Measurements from ENCODE around the gene CACNA2D3.

The CACNA2D3 gene

GRCh38 chr3:54283470-54283869 is 161.1 kb downstream of the CACNA2D3 start:
- TF ChIP-seq FOXP2 (optimal IDR thresholded peaks at IDR 0.05; ENCODE audit: borderline replicate concordance, extremely low read depth, extremely low read length, insufficient read depth) (no peak), SIN3A (IDR thresholded peaks at IDR 0.05; ENCODE audit: borderline replicate concordance, insufficient read depth, low read length) (no peak), REST (IDR thresholded peaks at IDR 0.05; ENCODE audit: insufficient read depth in 1 of 2, low read depth in 2 of 2, low read length in 2 of 2) (no peak), TAF1 (IDR thresholded peaks at IDR 0.05; ENCODE audit: borderline replicate concordance, insufficient read depth, low read length) (no peak), POLR2AphosphoS5 (IDR thresholded peaks at IDR 0.05; ENCODE audit: low read depth, low read length) (no peak)

- no peak for TF ChIP-seq TAF1 (IDR thresholded peaks at IDR 0.05; ENCODE audit: borderline replicate concordance, insufficient read depth, low read length)
- no peak for TF ChIP-seq REST (IDR thresholded peaks at IDR 0.05; ENCODE audit: insufficient read depth in 1 of 2, low read depth in 2 of 2, low read length in 2 of 2)
- TF ChIP-seq FOXP2 (optimal IDR thresholded peaks at IDR 0.05; ENCODE audit: borderline replicate concordance, extremely low read depth, extremely low read length, insufficient read depth) = no peak
- TF ChIP-seq SIN3A (IDR thresholded peaks at IDR 0.05; ENCODE audit: borderline replicate concordance, insufficient read depth, low read length) = no peak
- TF ChIP-seq POLR2AphosphoS5 (IDR thresholded peaks at IDR 0.05; ENCODE audit: low read depth, low read length) = no peak
Measured at GRCh38 chr3:54294214-54294613, 171.9 kb downstream of the CACNA2D3 start.

GRCh38 chr3:54296531-54296930 is 174.2 kb downstream of the CACNA2D3 start:
- TF ChIP-seq FOXP2 (optimal IDR thresholded peaks at IDR 0.05; ENCODE audit: borderline replicate concordance, extremely low read depth, extremely low read length, insufficient read depth) (no peak), TAF1 (IDR thresholded peaks at IDR 0.05; ENCODE audit: borderline replicate concordance, insufficient read depth, low read length) (no peak), REST (IDR thresholded peaks at IDR 0.05; ENCODE audit: insufficient read depth in 1 of 2, low read depth in 2 of 2, low read length in 2 of 2) (no peak), SIN3A (IDR thresholded peaks at IDR 0.05; ENCODE audit: borderline replicate concordance, insufficient read depth, low read length) (no peak), POLR2AphosphoS5 (IDR thresholded peaks at IDR 0.05; ENCODE audit: low read depth, low read length) (no peak)

GRCh38 chr3:54299169-54299935 is 177.0 kb downstream of the CACNA2D3 start:
- TF ChIP-seq SIN3A (IDR thresholded peaks at IDR 0.05; ENCODE audit: borderline replicate concordance, insufficient read depth, low read length) = no peak
- TF ChIP-seq FOXP2 (optimal IDR thresholded peaks at IDR 0.05; ENCODE audit: borderline replicate concordance, extremely low read depth, extremely low read length, insufficient read depth) = no peak
- no peak for TF ChIP-seq REST (IDR thresholded peaks at IDR 0.05; ENCODE audit: insufficient read depth in 1 of 2, low read depth in 2 of 2, low read length in 2 of 2)
- TF ChIP-seq TAF1 (IDR thresholded peaks at IDR 0.05; ENCODE audit: borderline replicate concordance, insufficient read depth, low read length) = no peak
- TF ChIP-seq POLR2AphosphoS5 (IDR thresholded peaks at IDR 0.05; ENCODE audit: low read depth, low read length) = no peak
